Measurements from ENCODE around the gene RAMAC. TPM values are rescaled to one million over a fixed set of nuclear protein-coding genes. Genes with fewer than 3 reads are reported as not detected.

Gene RAMAC
- total and polyA plus RNA-seq, 10 of the 15 experiments (the other 5 are each of a cell fraction or from before 2014, with no cell fraction given), result 22.4 to 109 (median 41.7) TPM

GRCh38 chr15:82995076-82995475 lies 9.1 kb downstream of the RAMAC start (continued):
- TF ChIP-seq PBX3 (IDR thresholded peaks at IDR 0.05; ENCODE audit: insufficient replicate concordance, low read depth, low read length), result no peak
- TF ChIP-seq ZZZ3 (IDR thresholded peaks at IDR 0.05; ENCODE audit: control insufficient read depth, insufficient read length, low read depth), result no peak
- no peak for TF ChIP-seq RELB (IDR thresholded peaks at IDR 0.05; ENCODE audit: low read depth)
- TF ChIP-seq ZNF207 (IDR thresholded peaks at IDR 0.05; ENCODE audit: borderline replicate concordance), result no peak
- no peak for TF ChIP-seq PAX5 (IDR thresholded peaks at IDR 0.05; ENCODE audit: borderline replicate concordance, low read depth, low read length)
- no peak for TF ChIP-seq HSF1 (IDR thresholded peaks at IDR 0.05; ENCODE audit: low read depth, low read length)
- TF ChIP-seq CBX5 (IDR thresholded peaks at IDR 0.05; ENCODE audit: low read depth), result no peak
- no peak for TF ChIP-seq SMC3 (IDR thresholded peaks at IDR 0.05; ENCODE audit: borderline replicate concordance, low read length)
- TF ChIP-seq FOXK2 (IDR thresholded peaks at IDR 0.05), result no peak
